ENCODE measurements around the gene FMO5.
A peak's percentile ranks its signal among the peaks of the same experiment; 100 is the strongest.
"Not testable (repeated sequence)": the region's sequence is repeated elsewhere in the genome, so short reads cannot be mapped to it uniquely, and the experiment has no call there.

The FMO5 gene

DNA sequence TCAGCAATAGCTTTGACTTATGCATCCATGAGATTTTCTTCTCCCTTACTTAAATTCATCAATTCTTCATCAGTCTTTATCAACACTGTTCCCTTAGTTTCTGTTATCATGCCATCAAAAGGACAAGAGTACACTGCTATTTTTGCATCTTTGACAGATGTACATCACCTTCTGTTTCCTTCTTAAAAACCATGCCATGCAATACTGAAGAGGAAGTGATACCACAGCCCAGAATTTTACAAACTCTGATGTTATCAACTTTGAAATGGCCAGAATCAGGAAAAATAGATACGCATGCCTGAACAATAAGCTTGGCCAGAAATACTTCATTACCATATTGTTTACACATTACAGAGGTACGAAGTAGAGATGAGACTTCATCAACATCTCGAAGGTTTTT lies 21.1 kb downstream of the FMO5 start:
- no peak for DNase-seq

DNA sequence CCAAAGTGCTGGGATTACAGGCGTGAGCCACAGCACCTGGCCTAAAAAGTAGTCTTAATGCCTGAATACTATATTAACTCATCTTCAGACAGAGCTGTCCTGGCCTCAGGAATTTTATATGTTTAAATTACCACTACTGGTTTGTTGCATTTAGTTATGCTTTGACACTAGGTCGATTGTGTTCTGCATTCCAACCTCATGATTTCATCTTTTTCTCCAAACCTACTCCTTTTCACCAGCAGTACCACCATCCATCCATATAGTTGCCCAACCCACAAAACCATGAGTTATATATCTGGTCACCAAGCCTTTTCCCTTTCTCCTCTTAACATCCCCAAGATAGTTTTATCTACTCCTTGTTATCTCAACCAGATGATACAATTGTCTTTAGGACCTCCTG lies 22.6 kb downstream of the FMO5 start:
- no peak for DNase-seq

DNA sequence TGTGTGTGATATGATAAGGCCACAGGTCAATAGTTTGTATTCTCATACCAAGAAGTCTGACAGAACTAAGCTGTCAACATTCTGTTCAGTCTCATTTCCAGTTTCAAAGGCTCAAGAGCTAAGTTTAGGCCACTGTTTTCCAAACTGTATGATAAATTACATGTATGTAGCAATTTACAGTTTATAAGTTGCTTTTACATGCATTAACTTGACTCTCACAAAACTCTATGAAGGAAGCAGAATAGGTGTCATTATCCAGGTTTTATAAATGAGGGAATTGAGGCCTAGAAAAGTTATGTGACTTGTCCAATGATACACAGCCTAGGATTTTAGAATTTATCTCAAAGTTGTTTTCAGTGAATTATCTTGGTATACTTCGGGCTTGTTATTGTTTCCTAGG lies 23.4 kb downstream of the FMO5 start:
- DNase-seq = no peak

DNA sequence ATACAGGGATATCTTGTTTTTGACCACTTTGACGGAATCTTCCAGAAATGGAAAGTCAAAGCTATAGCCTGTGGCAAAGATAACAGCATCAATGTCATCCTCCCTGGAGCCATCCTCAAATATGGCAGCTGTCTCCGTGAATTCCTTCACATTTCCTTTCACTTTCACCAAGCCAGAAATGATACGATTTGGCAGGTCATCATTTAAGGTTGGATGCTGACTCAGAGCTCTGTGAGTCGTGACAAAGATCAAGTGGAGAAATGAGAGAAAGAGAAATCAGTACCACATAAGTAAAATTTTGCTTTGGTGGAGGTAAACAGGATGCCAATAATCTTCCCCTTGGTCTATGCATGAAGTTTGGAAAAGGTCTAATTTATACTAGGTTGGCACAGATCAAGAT lies 23.9 kb downstream of the FMO5 start:
- DNase-seq = no peak

DNA sequence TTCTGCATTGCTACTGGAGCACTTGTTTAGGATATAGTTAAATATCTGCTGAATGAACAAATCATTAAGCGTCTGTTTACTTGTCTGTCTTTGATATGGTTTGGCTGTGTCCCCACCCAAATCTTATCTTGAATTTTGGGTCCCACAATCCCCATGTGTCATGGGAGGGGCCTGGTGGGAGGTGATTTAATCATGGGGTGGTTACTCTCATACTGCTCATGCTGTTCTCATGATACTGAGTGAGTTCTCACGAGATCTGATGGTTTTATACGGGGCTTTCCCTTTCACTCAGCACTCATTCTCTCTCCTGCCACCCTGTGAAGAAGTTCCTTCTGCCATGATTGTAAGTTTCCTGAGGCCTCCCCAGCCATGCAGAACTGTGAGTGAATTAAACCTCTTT lies 27.8 kb downstream of the FMO5 start:
- not testable (repeated sequence) for DNase-seq

DNA sequence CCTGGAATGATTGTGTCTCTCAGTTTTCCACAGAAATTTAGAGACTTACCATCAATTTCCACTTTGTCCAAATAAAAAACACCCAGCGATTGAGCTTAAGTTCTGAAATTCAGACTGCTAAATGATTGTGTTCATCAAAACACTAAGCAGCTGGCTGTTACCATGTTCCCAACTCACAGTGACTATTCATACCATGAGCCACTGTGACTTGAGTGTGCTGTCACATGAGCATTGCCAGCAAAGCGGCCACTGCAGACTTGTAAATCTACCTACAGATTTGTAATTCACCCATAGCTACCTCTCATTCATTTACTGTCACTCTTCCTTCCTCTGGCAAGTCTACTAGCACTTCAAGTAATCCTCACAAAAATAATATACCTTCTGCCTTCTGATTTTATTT lies 35.6 kb downstream of the FMO5 start:
- no peak for DNase-seq

DNA sequence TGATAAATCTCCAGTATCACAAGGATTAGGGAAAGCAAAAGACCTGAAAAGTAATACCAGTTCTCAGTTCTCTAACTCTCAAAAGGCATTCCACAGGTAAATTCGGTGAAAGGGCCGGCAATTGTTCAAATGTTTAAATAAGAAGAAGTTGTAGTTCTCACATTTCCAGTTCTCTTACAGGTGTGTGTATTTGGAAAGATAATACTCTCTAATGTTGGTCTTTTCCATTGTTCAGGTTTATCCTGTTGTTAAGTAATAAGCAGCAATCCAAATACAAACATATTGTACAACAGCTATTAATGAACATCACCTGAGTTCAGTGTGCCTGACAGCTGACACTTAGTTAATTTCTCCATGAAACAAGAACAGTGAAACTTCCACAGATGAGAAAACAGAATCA lies 39.7 kb downstream of the FMO5 start:
- peak; percentile 16 for DNase-seq

DNA sequence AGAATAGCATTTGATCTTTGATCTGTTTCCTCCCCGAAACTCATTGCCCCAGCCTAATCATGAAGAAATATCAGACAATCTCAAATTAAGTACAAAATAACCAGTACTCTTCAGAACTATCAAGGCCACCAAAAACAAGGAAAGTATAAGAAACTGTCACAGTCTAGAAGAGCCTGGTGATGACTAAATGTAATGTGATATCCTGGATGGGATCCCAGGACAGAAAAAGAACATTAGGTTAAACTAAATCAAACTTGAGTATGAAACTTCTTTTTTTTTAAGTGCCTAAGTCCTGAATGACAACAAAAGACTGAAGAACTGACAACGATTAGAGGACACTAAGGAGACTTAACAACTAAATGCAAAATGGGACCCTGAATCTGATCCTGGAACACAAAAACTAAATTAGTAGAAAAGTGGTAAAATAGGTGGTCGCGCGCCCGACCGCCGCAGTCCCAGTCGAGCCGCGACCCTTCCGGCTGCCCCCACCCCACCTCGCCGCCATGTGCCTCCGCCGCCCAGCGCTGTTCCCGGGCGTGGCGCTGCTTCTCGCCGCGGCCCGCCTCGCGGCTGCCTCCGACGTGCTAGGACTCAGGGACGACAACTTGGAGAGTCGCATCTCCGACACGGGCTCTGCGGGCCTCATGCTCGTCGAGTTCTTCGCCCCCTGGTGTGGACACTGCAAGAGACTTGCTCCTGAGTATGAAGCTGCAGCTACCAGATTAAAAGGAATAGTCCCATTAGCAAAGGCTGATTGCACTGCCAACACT lies 47.3 kb downstream of the FMO5 start:
- no peak for DNase-seq

DNA sequence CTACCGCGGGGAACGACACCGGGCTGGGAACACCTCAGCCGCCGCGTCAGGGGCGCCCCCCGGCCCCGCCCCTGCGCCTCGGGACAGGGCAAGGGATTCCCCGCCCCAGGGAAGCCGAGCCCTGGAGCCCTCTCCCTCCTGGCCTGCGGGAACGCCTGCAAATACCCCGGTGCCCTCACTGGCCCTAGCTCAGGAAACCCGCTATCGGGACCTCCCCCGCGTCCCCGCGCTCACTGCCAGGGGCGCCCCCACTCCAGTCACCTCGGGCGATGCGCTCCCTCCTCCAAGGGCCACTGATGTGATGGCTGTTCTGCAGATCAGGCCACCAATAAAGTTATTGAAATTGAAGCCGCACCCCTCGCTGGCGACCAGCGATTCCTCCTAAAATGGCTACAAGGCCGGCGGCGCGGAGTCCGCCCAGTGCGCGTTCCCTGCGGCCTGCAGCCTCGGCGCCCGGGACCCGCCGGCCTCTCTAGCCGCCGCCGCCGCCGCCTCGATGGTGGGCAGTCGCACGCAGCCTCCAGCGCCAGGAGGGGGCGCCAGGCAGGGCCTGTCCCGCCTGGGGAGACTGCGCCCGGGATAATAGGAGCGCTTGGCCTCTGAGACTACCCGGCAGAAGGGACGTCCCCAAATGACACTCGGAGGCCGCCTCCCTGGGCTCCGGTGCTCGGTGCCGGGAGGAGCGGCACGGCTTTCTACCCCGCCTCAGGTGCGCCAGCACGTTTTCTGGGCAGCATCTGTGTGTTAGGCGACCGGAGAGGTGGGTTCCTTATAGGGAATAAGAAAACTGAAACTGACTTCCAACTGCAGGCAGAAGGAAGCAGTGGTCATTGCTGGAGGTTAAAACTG lies 52.7 kb downstream of the FMO5 start, which contains the start of gene PRKAB2:
Gene PRKAB2, minus strand, starts transcription at position 303 of the 849 bp plus-strand sequence. CDS start 326 bp downstream, outside the sequence.
- peak; percentile 94 for DNase-seq

DNA sequence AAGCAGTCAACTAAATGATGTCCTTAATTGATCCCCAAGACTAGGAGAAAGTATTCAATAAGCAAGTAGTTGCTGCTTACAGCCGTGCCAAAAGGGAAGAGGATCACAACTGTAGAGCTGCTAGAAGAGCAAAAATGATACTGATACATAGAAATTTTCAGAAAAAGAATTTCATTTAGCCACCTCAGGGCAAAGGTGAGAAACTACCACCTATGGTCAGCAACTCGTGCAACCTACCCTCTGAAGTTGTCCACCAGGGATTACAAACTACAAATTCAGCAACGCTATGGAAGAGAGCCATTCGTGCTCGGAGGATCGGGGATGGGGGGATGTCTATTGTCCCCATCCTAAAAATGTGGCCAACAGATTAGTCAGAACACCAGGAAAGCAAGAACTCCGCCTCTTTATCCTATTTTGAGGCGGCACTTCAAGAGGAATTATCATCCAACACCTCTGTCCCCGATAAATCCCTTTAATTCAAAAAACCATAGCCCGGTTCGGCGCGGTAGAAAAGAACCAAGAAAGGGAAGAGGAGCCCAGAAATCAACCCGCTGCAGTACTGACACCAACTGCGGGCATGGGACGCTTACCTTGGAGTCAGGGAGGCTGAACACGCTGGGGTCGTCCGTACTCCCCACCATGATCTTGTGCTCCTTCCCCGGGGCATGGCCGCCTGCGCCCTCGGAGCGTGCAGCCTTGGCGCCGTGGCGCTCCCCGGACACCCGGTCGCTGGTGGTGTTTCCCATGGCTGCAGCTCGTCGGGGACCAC lies 53.6 kb downstream of the FMO5 start:
- DNase-seq = no peak

DNA sequence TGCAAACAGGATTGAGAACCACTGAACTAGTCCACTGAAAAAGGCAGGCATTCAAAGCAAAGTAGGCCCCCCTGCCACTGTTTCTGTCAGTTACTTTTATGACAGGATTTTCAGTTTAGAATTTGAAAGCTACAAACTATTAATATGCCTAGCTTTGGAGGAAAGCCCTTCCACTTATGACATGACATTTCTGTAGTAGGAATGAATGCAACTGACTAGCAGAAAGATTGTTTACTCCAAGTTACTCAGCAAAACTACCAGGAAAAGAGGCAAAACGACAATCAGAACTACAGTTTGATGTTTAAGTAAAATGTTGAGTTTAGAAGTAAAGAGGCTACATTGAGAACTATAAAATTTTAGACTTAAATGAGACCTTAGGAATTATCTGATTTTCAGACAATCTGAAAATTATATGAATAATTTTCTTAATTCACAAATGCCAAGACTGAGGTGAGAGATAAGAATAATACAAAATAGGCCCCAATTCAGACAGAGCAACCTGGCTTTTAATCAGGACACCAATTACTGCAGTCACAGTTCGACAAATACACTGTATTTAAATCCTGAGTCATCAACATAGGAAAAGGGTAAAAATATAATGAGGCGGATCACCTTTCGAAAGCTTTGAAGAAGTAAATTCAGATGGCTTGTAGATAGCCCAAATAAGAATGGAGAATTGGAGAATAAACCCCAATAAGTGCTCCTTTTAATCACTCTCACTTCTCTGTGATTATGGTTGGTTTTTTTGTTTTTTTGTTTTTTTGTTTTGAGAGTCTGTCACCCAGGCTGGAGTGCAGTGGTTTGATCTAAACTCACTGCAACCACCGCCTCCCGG lies 55.1 kb downstream of the FMO5 start:
- no peak for DNase-seq

DNA sequence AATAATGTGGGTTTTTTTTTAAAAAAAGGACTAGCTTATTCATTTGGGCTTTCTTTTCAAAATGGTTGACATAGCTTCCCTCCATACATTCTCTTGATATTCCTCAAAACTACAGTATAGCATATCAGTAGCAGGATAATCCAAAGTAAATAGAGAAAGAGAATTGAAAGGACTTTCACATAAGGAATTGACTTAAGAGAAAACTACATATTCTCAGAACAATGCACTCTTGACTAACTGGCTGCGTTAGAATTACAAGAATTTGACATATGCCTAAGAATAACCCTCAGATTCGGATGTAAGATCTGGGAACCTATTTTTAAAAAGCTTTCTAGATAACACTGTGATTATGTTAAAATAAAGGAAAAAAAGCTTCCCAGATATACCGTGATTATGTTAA lies 56.0 kb downstream of the FMO5 start:
- no peak for DNase-seq

DNA sequence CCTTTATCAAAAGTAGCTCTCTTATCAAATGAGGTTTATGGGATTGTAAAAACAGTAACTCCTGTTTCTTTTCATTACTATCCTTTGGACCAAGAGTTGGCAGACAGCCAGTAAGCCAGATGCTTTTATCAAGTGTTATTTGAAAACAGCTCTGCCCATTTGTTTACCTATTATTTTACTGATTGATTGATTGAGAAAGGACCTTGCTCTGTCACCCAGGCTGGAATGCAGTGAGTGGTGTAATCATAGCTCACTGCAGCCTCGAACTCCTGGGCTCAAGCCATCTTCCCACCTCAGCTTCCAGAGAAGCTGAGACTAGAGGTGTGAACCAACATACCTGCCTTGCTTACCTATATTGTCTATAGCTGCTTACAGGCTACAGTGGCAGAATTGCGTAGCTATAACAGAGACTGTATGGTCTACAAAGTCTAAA lies 56.5 kb downstream of the FMO5 start:
- peak; percentile 25 for DNase-seq

DNA sequence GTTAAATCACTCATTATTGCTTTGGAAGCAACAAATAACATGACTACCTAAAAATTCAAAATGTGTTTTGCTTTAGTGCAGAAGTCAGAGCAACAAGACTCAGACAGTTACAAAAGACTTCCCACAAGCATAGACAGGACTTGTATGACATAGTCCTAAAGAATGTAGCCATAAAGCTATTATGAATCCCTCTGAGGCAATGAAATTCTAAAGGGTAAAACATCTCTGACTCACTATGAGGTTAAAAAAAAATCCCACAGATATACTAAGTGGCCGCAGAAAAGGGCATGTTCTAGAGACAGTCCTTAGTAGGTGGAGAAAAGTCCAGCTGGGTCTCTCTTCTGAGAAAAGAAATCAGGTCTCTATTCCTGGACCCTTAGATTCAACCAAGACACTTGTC lies 57.8 kb downstream of the FMO5 start:
- DNase-seq = no peak

DNA sequence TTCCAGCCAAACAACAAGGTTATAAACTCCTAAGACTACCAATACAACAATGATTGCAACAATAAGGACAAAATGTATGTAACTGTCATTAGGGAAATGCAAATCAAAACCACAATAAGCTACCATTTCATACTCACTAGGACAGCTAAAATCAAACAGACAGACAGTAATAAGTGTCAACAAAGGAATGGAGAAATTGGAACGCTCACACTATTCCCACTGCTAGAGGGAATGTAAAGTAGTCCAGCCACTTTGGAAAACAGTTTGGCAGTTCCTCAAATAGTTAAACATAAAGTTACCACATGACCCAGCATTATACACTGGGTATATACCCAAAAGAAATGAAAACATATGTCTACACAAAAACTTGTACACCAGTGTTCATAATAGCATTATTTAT lies 62.1 kb downstream of the FMO5 start:
- DNase-seq = no peak

DNA sequence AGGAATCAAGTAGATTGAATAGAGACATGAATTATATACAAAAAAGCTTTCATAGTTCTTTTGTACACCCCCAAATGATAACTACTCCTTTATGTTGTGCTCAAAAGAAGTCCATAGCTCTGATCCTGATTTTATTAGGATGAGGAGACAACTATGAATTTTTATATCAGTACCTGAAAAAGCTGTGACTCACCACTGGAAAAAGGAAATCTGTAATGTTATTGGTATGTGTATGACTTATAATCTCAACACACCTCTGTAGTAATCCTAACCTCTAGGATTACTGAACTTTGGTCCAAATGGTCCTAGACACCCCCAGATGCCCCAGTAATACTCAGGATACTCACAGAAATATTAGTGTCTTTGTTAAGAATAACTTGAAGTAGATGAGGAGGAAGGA lies 63.0 kb downstream of the FMO5 start:
- DNase-seq = no peak

DNA sequence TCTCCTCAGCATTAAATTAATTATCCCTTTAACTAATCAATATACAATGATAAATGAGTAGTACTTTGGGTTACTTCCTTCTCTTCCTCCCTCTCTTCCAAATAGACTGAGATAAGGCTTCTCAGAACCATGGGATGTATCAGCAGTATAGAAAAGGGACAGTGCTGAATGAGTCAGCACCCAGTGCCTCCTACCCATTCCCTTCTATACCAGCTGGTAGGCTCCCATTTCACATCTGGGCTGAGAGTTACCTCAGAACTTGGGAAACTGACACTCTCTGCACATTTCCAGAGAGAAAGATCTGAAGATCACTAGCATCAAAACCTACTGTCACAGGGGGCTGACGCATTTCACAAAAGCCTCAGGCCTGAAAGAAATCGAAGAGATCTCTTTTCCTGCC lies 68.0 kb downstream of the FMO5 start:
- DNase-seq = not testable (repeated sequence)

DNA sequence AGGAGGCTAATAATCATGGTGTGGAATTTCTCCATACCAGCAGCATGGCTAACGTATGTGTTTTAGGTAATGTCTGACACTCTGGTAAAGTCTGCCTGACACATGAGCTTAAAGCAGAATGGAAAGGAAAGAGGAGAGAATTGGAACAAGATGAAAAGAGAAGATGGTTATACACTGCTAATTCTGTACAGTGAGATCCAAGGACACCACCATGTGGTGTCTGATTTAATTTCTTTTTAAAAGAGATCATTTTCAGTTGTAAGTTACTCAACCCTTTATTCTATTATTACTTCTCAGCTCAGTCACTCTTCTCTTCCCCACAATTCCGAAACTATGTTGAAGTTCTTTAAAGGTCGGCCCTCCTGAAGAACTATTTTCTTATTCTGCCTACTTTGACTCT lies 68.5 kb downstream of the FMO5 start:
- no peak for DNase-seq

DNA sequence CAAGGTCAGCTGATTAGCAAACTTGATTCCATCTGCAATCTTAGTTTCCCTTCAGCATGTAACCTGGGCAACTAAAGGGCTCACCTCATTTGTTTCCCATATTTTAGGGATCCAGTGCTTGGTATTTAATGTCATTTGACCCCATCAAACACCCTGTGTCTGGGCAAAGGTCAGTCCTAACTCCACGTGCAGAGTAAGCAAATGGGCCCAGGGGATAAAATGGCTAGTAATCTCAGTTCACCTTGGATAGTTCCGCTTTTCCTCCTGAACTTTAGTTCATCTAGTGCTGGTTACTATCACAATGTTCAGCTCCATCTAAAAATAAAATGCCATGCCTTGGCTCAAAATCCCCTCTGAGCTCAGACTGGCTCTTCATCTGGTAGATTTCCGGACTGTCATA lies 72.4 kb downstream of the FMO5 start:
- no peak for DNase-seq

DNA sequence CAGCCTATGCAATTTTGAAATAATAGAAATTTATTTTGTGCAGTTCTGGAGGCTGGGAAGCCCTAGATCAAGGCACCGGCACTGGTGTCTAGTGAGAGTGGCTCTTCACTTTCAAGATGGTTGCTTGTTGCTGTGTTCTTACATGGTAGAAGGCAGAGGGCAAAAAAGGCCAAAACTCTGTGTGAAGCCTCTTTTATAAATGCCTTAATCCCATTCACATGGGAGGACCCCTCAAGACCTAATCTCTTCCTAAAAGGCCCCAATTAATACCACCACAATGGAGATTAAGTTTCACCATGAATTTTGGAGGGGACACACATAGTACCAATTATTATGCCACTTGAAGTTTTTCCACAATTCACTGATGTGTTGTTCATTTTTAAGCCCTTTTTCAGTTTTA lies 73.9 kb downstream of the FMO5 start:
- no peak for DNase-seq

DNA sequence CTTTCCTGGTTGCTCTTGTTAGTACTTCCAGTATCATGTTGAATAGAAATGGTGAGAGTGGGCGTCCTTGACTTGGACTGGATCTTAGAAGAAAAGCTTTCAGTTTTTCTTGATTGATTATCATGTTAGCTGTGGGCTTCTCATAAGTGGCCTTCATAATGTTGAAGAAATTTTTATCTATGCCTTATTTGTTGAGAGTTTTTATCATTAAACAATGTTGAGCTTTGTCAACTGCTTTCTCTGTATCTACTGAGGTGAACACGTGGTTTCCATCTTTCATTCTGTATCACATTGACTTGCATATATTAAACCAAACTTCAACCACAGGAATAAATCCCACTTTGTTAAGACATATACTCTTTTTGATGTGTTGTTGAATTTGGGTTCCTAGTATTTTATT lies 82.3 kb downstream of the FMO5 start:
- no peak for DNase-seq

All from NCI-H510A treated with DMSO at 0.1 percent for 48 hours (cell line).